ENCODE results near the gene PRKD1. TPM values are rescaled to one million over a fixed set of nuclear protein-coding genes. Genes with fewer than 3 reads are reported as not detected.

Gene PRKD1
- total and polyA plus RNA-seq, 10 donors = 1.0 to 8.9 (median 4.5) TPM

DNA sequence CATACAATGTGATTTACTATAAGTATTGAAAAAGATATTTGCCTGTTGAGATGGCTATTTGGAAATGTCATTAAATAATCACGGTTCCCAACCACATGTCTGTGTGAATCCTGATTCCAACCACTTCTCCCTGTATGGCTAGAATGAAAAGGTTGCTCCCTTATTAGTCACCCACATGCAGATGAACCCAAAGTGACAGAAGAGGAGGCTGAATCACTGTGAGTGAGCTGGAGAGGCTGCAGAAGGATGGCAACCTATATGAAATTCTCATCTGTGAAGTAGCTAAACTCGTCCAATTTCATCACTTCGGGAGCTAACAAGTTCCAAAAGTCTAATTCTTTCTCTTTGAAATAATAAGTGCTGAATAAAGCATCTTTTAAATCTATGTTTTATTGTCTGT, 300.5 kb downstream of the PRKD1 start:
- Histone ChIP-seq H3K4me3 (no peak overlapping the region), H3K27me3 (replicated peaks in 1 of 7) (no peaks in the 10 kb centered on the region), H3K4me1 (no peaks in the 10 kb centered on the region), H3K27ac (no peak overlapping the region), H3K9me3 (peaks cover 0 to 5% (median 0%) of the 10 kb centered on the region in 8 donors), H3K36me3 (no peaks in the 10 kb centered on the region)
- intact Hi-C loops (cut with DNase I; ENCODE audit: low total_unique reads) = no loop called here
- 78 to 95% (median 83%) methylated on average over 3 of the region's 3 CpGs for WGBS, 5 donors
- no peak for DNase-seq
- TF ChIP-seq POLR2A (IDR thresholded peaks at IDR 0.05) (no peak), POLR2AphosphoS5 (IDR thresholded peaks at IDR 0.05) (no peak)
- TF ChIP-seq, protein P1, sequence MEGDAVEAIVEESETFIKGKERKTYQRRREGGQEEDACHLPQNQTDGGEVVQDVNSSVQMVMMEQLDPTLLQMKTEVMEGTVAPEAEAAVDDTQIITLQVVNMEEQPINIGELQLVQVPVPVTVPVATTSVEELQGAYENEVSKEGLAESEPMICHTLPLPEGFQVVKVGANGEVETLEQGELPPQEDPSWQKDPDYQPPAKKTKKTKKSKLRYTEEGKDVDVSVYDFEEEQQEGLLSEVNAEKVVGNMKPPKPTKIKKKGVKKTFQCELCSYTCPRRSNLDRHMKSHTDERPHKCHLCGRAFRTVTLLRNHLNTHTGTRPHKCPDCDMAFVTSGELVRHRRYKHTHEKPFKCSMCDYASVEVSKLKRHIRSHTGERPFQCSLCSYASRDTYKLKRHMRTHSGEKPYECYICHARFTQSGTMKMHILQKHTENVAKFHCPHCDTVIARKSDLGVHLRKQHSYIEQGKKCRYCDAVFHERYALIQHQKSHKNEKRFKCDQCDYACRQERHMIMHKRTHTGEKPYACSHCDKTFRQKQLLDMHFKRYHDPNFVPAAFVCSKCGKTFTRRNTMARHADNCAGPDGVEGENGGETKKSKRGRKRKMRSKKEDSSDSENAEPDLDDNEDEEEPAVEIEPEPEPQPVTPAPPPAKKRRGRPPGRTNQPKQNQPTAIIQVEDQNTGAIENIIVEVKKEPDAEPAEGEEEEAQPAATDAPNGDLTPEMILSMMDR (IDR thresholded peaks at IDR 0.05 in 8 of 11, conservative IDR thresholded peaks at IDR 0.05 in 3 of 11) = no peak

DNA sequence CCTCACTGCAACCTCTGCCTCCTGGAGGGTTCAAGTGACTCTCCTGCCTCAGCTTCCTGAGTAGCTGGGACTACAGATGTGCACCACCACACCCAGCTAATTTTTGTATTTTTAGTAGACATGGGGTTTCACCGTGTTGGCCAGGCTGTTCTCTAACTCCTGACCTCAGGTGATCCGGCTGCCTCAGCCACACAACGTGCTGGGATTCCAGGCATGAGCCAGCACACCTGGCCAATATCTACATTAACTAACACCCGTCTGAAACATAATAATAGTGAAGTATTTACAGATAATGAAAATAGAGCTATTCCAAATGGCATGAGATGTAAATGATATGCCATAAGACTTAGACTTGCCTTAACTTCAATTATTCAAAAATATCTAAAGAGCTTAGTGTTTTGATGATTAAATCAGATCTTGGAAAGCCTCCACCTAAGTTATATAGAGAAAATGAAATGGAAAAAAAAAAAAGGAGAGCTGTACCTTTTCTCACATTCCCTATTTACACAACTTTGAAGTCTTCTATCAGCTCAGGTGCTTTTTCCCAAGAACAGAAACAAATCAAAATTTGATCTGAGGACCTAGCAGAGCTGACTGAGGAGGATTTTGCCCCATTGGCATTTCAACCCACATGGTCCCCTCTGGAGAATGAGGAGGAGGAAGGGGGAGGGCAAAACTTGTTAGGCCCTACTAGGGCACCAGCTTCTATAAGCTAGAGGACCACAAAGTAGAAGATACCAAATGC, 309.2 kb downstream of the PRKD1 start:
- intact Hi-C loops (cut with DNase I; ENCODE audit: low total_unique reads) = no loop called here

DNA sequence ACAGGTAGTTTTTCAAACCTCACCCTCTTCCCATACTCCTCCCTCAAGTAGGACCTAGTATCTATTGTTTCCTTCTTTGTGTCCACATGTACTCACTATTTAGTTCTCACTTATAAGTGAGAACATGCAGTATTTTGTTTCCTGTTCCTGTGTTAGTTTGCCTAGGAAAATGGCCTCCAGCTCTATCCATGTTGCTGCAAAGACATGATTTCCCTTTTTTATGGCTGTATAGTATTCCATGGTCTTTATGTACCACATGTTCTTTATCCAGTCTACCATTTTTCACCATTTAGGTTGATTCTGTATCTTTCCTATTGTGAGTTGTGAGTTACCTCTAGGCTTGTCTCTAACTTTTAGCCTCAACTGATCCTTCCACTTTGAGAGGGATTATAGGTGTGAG, 310.7 kb downstream of the PRKD1 start:
- H3K4me3 ChIP-seq = no peak overlapping the region

More for the DNA sequence above, 309.2 kb downstream of the PRKD1 start:
- H3K27ac ChIP-seq = no peak overlapping the region
- no peaks in the 10 kb centered on the region for H3K4me1 ChIP-seq
- no peaks in the 10 kb centered on the region for H3K27me3 ChIP-seq (replicated peaks in 1 of 7)
- DNase-seq = no peak
- TF ChIP-seq POLR2AphosphoS5 (IDR thresholded peaks at IDR 0.05) (no peak), POLR2A (IDR thresholded peaks at IDR 0.05) (no peak)
- TF ChIP-seq, protein P1 (IDR thresholded peaks at IDR 0.05 in 8 of 11, conservative IDR thresholded peaks at IDR 0.05 in 3 of 11) = no peak
- 83 to 90% (median 85%) methylated on average over 4 of the region's 4 CpGs for WGBS, 5 donors
- H3K4me3 ChIP-seq = no peak overlapping the region
- H3K9me3 ChIP-seq = peaks cover 0 to 25% (median 11%) of the 10 kb centered on the region in 8 donors
- H3K36me3 ChIP-seq = no peaks in the 10 kb centered on the region

DNA sequence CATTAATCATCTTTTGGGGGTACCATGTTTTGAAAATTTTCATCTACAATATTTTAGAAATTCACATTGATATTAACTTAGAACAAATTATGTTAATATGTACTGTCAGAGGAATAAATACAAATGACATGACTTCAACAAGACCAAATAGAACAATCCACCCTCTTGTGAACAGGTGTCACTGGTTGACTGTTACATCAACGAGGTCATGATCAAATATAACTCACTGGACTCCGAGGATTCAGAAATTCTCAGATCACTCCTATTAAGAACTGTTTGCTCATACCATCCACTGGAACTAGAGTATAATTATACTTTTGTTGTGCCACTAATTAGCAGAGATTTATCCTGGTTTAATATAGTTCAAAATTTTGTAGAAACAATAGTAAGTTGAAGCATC, 318.8 kb downstream of the PRKD1 start:
- TF ChIP-seq POLR2AphosphoS5 (IDR thresholded peaks at IDR 0.05) (no peak), POLR2A (IDR thresholded peaks at IDR 0.05) (no peak)
- TF ChIP-seq, protein P1 (IDR thresholded peaks at IDR 0.05 in 8 of 11, conservative IDR thresholded peaks at IDR 0.05 in 3 of 11) = no peak
- Histone ChIP-seq H3K9me3 (peaks cover 0 to 3% (median 0%) of the 10 kb centered on the region in 8 donors), H3K4me1 (no peaks in the 10 kb centered on the region), H3K36me3 (no peaks in the 10 kb centered on the region), H3K4me3 (no peak overlapping the region), H3K27ac (no peak overlapping the region), H3K27me3 (replicated peaks in 1 of 7) (no peaks in the 10 kb centered on the region)
- DNase-seq = no peak
- 71 to 86% (median 76%) methylated on average over 2 of the region's 2 CpGs for WGBS, 5 donors
- intact Hi-C loops (cut with DNase I; ENCODE audit: low total_unique reads) = no loop called here

More for the DNA sequence above, 310.7 kb downstream of the PRKD1 start:
- H3K27ac ChIP-seq = no peak overlapping the region
- H3K36me3 ChIP-seq = no peaks in the 10 kb centered on the region
- DNase-seq = no peak
- H3K9me3 ChIP-seq = peaks cover 0 to 24% (median 11%) of the 10 kb centered on the region in 8 donors
- H3K27me3 ChIP-seq (replicated peaks in 1 of 7) = no peaks in the 10 kb centered on the region
- intact Hi-C loops (cut with DNase I; ENCODE audit: low total_unique reads) = no loop called here
- TF ChIP-seq, protein P1 (IDR thresholded peaks at IDR 0.05 in 8 of 11, conservative IDR thresholded peaks at IDR 0.05 in 3 of 11) = no peak
- TF ChIP-seq POLR2AphosphoS5 (IDR thresholded peaks at IDR 0.05) (no peak), POLR2A (IDR thresholded peaks at IDR 0.05) (no peak)
- no peaks in the 10 kb centered on the region for H3K4me1 ChIP-seq

Data from spleen (tissue), 11 donors.